Putamen (tissue), 1 donor: ENCODE data around the gene CSTB.
A peak's percentile ranks its signal among the peaks of the same experiment; 100 is the strongest.

Experiments
- DNase-seq: peaks from one replicate; pipeline ENCODE4 v3.0.0-alpha.2; 2016; ENCODE audit warnings: low spot score

CSTB gene

GRCh38 chr21:43789276-43790009 lies 13.3 kb upstream of the CSTB start, which contains the start of gene RRP1:
Gene RRP1 (plus strand): TSS chr21:43789577. CDS start chr21:43789630, 53 bp downstream.
- DNase-seq: peak; percentile 93

- DNase-seq: no peak
These were observed 10.8 kb upstream of the CSTB start for GRCh38 chr21:43786807-43787440.

- no peak for DNase-seq
These were observed 10.2 kb upstream of the CSTB start for GRCh38 chr21:43786300-43786806.

- DNase-seq: no peak
These were observed 9.0 kb upstream of the CSTB start for GRCh38 chr21:43785134-43785533.

GRCh38 chr21:43783098-43783700 lies 7.1 kb upstream of the CSTB start:
- DNase-seq: no peak

- no peak for DNase-seq
These were observed 6.5 kb upstream of the CSTB start for GRCh38 chr21:43782431-43783097.

- DNase-seq: no peak
These were observed 5.7 kb upstream of the CSTB start for GRCh38 chr21:43781846-43782245.

- DNase-seq: no peak
These were observed 3.6 kb upstream of the CSTB start for GRCh38 chr21:43779660-43780059.

- DNase-seq: no peak
These were observed 2.6 kb upstream of the CSTB start for GRCh38 chr21:43778469-43779335.

GRCh38 chr21:43777953-43778352 lies 1.8 kb upstream of the CSTB start:
- DNase-seq: no peak

GRCh38 chr21:43775190-43775589 lies 918 bp downstream of the CSTB start:
- no peak for DNase-seq

- DNase-seq: no peak
These were observed 1.9 kb downstream of the CSTB start for GRCh38 chr21:43774163-43774562.

GRCh38 chr21:43772425-43772821 lies 3.7 kb downstream of the CSTB start:
- no peak for DNase-seq

GRCh38 chr21:43771698-43772424 lies 4.2 kb downstream of the CSTB start:
- DNase-seq: no peak

GRCh38 chr21:43771199-43771675 lies 4.9 kb downstream of the CSTB start:
- DNase-seq: no peak

GRCh38 chr21:43770066-43770655 lies 5.9 kb downstream of the CSTB start:
- no peak for DNase-seq

- DNase-seq: no peak
These were observed 6.7 kb downstream of the CSTB start for GRCh38 chr21:43769325-43769958.

GRCh38 chr21:43768868-43769167 lies 7.3 kb downstream of the CSTB start:
- no peak for DNase-seq

- DNase-seq: no peak
These were observed 7.9 kb downstream of the CSTB start for GRCh38 chr21:43767984-43768867.
